Measurements from ENCODE around the gene KRTAP9-8.

DNA sequence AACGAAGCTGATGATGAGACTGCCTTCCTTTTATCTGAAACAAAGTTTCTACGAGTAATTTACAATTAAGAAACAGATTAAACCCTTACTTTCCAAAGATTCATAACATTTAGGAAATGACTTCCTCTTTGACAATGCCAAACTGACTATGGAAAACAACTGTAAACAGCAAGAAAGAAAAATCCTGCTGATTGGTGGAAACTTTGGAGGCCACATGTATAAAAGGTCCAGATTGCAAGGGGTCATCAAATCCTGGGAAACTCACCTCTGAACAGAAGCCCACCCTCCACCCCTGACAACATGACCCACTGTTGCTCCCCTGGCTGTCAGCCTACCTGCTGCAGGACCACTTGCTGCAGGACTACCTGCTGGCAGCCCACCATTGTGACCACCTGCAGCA is 27.3 kb downstream of the KRTAP9-8 start, which contains the start of gene KRTAP9-6:
- TF ChIP-seq CTCF (IDR thresholded peaks at IDR 0.05), result no peak
- TF ChIP-seq POLR2A (IDR thresholded peaks at IDR 0.05), result no peak

Data from adrenal gland (tissue), 5 donors.